ENCODE results near the gene PTPRM.

- TF ChIP-seq POLR2A (IDR thresholded peaks at IDR 0.05; ENCODE audit: low read depth), result no peak
- TF ChIP-seq CTCF (IDR thresholded peaks at IDR 0.05), result no peak
- no peak for TF ChIP-seq POLR2AphosphoS5 (IDR thresholded peaks at IDR 0.05)
These were observed 4.6 kb upstream of the PTPRM start for GRCh38 chr18:7562491-7562890.

Data from esophagus muscularis mucosa (tissue), 3 donors.